Testis (tissue), 5 donors: ENCODE measurements around the gene LIF. TPM values are rescaled to one million over a fixed set of nuclear protein-coding genes. Genes with fewer than 3 reads are reported as not detected.

Experiments
- DNase-seq: peaks from one replicate; pipeline ENCODE4 v3.0.0-alpha.2; 2019
- H3K27ac ChIP-seq, 2 donors: fragments of 200-600 bp; sonication (generic); one replicate each; pipeline ENCODE4 v1.5.1; 2019
- H3K27me3 ChIP-seq: fragments of 200-600 bp; sonication (generic); one replicate; pipeline ENCODE4 v1.5.1; 2019
- H3K36me3 ChIP-seq: fragments of 200-600 bp; sonication (generic); one replicate; pipeline ENCODE4 v1.5.1; 2017; ENCODE audit warnings: low read depth; ENCODE audit errors: missing control alignments
- H3K4me1 ChIP-seq: fragments of 200-600 bp; sonication (generic); one replicate; pipeline ENCODE4 v1.5.1; 2019
- H3K4me3 ChIP-seq, 2 donors: fragments of 200-600 bp; sonication (generic); one replicate each; pipeline ENCODE4 v1.5.1; 2017 to 2019
- H3K9me3 ChIP-seq: fragments of 200-600 bp; sonication (generic); one replicate; pipeline ENCODE4 v1.5.1; 2017
- CTCF ChIP-seq, 3 experiments: fragments of 450-650 bp in 2 of 3; fragments of 200-600 bp in 1 of 3; sonication (generic) in 1 of 3; IDR thresholded peaks; one replicate each; pipeline ENCODE4 v1.5.1; 2016 to 2019; ENCODE audit warnings: antibody characterized with exemption in 3 of 3, mild to moderate bottlenecking in 2 of 3, moderate library complexity in 1 of 3
- POLR2A ChIP-seq: fragments of 450-650 bp; IDR thresholded peaks from one replicate; pipeline ENCODE4 v1.6.1; 2017; ENCODE audit warnings: antibody characterized with exemption, mild to moderate bottlenecking, moderate library complexity
- WGBS, 2 donors: methylation state at CpG; one replicate each; pipeline ENCODE4 v1.1.5; 2018; 5-methylcytosine and 5-hydroxymethylcytosine counted together
- intact Hi-C: fragments of 100-400 bp; cut with DNase I; formaldehyde crosslinking; loops from one replicate; pipeline ENCODE4 v1.15.1; 2023; ENCODE audit warnings: low total_unique reads
- long read RNA-seq, 2 donors: transcript quantifications; one replicate each; lab custom pipeline, GENCODE V29; 2026
- polyA plus RNA-seq: library from polyadenylated mRNA; stranded (reverse); fragments of 350-450 nt; fragmentation: Illumina TruSeq; extraction: RNeasy Lipid Tissue Mini Kit (QIAGEN cat#74804); gene quantifications from one replicate; pipeline ENCODE4 v1.2.3, GENCODE V29; 2014; ENCODE audit warnings: low read depth, low replicate concordance; ENCODE audit not compliant: insufficient read depth
- total RNA-seq, 2 donors: library from RNA; depleted of rRNA; stranded (reverse); fragments of >200 nt; gene quantifications; one replicate each; pipeline ENCODE4 v1.2.3, GENCODE V29; 2016

LIF gene
- total RNA-seq: 1 to 10 TPM in 1 of 2 donors, under 1 TPM in 1; 0.08 to 1.4 TPM
- polyA plus RNA-seq: 1.4 TPM
- long read RNA-seq, donor 1: 0 reads
- long read RNA-seq, donor 2: 0 reads

GRCh38 chr22:30245985-30246813, at the start of gene LIF:
Gene LIF (minus strand): TSS chr22:30246759. CDS start chr22:30246695, 64 bp downstream.
- Histone ChIP-seq H3K27me3 (no peaks in the 10 kb centered on the region), H3K4me3 (peak within 1 kb of the TSS; percentile 26 to 56), H3K27ac (no peak within 1 kb of the TSS), H3K4me1 (peaks cover 11% of the 10 kb centered on the region), H3K36me3 (no peaks in the 10 kb centered on the region), H3K9me3 (no peaks in the 10 kb centered on the region)
- intact Hi-C loops: no loop called here
- TF ChIP-seq POLR2A: no peak
- TF ChIP-seq CTCF (IDR thresholded peaks at IDR 0.05): no peak
- peak; percentile 43 for DNase-seq
- WGBS, 2 donors: 2% methylated on average over 44 to 64 of the region's 64 CpGs

- intact Hi-C loops: no loop called here
- H3K36me3 ChIP-seq: no peaks in the 10 kb centered on the region
- 94 to 96% methylated on average over 4 of the region's 4 CpGs for WGBS, 2 donors
- H3K4me1 ChIP-seq: peaks cover 11% of the 10 kb centered on the region
- H3K27me3 ChIP-seq: no peaks in the 10 kb centered on the region
- TF ChIP-seq POLR2A (no peak), CTCF (IDR thresholded peaks at IDR 0.05) (no peak)
- no peak for DNase-seq
- no peak overlapping the region for H3K4me3 ChIP-seq
- no peaks in the 10 kb centered on the region for H3K9me3 ChIP-seq
- no peak overlapping the region for H3K27ac ChIP-seq
These were observed 49.8 kb upstream of the LIF start for GRCh38 chr22:30296324-30296723.

GRCh38 chr22:30295576-30295975, 49.0 kb upstream of the LIF start:
- no peak for DNase-seq
- no peaks in the 10 kb centered on the region for H3K9me3 ChIP-seq
- 44 to 81% methylated on average over 2 to 7 of the region's 7 CpGs for WGBS, 2 donors
- intact Hi-C loops: no loop called here
- no peak overlapping the region for H3K27ac ChIP-seq
- H3K27me3 ChIP-seq: no peaks in the 10 kb centered on the region
- H3K4me3 ChIP-seq: no peak overlapping the region
- no peaks in the 10 kb centered on the region for H3K36me3 ChIP-seq
- peaks cover 15% of the 10 kb centered on the region for H3K4me1 ChIP-seq
- TF ChIP-seq CTCF (IDR thresholded peaks at IDR 0.05) (no peak), POLR2A (no peak)

GRCh38 chr22:30294830-30295229, 48.3 kb upstream of the LIF start:
- H3K27ac ChIP-seq: no peak overlapping the region
- H3K36me3 ChIP-seq: no peaks in the 10 kb centered on the region
- 95% methylated on average over 11 of the region's 11 CpGs; no CpG with 5 or more reads in 1 of the 2 donors for WGBS, 2 donors
- no peak for DNase-seq
- TF ChIP-seq POLR2A: no peak
- H3K4me3 ChIP-seq: no peak overlapping the region
- peaks cover 21% of the 10 kb centered on the region for H3K4me1 ChIP-seq
- no peaks in the 10 kb centered on the region for H3K27me3 ChIP-seq
- H3K9me3 ChIP-seq: no peaks in the 10 kb centered on the region
- intact Hi-C loops: no loop called here

GRCh38 chr22:30294066-30294465, 47.5 kb upstream of the LIF start:
- no peaks in the 10 kb centered on the region for H3K36me3 ChIP-seq
- no peak for TF ChIP-seq CTCF (IDR thresholded peaks at IDR 0.05)
- TF ChIP-seq POLR2A: no peak

More at GRCh38 chr22:30294066-30294465, 47.5 kb upstream of the LIF start:
- H3K9me3 ChIP-seq: no peaks in the 10 kb centered on the region
- WGBS, 2 donors: 89 to 91% methylated on average over 2 to 9 of the region's 9 CpGs
- peak overlapping the region in 1 of 2 donors; percentile 11 for H3K27ac ChIP-seq
- DNase-seq: no peak
- no peak overlapping the region for H3K4me3 ChIP-seq
- H3K27me3 ChIP-seq: no peaks in the 10 kb centered on the region
- peaks cover 21% of the 10 kb centered on the region for H3K4me1 ChIP-seq
- intact Hi-C loops: no loop called here
